HCT116 (cell line): ENCODE data around the gene ANKEF1. TPM values are rescaled to one million over a fixed set of nuclear protein-coding genes. Genes with fewer than 3 reads are reported as not detected.
A peak's percentile ranks its signal among the peaks of the same experiment; 100 is the strongest.

ENCODE experiments used
- ATAC-seq: fragments of 200-7000 bp; cut with Tn5 transposase; 2 replicates; pipeline ENCODE4 v1.9.1; 2020; ENCODE audit warnings: mild to moderate bottlenecking, moderate library complexity
- BruUV-seq: library from RNA; stranded (reverse); fragments of 400-500 nt; replicated peaks from 2 replicates; lab custom pipeline; 2021; lab: Mats Ljungman, UMichigan
- CTCF ChIA-PET: fragments of 300-600 bp; sonication (Branson Sonifier 250); formaldehyde crosslinking; loops from one replicate; lab custom pipeline; 2021; ENCODE audit warnings: antibody characterized with exemption; lab: Charles Lee
- POLR2A ChIA-PET: fragments of 300-600, 350-600 bp; sonication (Branson Sonifier 250); formaldehyde crosslinking; loops from one replicate; lab custom pipeline; 2021; ENCODE audit warnings: antibody characterized with exemption; lab: Charles Lee
- RAD21 ChIA-PET, 2 experiments: fragments of 300-600 bp; sonication (Branson Sonifier 250); formaldehyde crosslinking; loops; one replicate each; lab custom pipeline; 2023; ENCODE audit warnings: low total read pairs in 2 of 2; ENCODE audit not compliant: uncharacterized antibody in 2 of 2, unreplicated experiment in 2 of 2, low non-redundant PET in 1 of 2; lab: Charles Lee
- DNase-seq: peaks from one replicate; pipeline ENCODE4 v3.0.0-alpha.2; 2010; ENCODE audit warnings: low read depth, low spot score
- H2AFZ ChIP-seq: fragments of 200-600 bp; shearing (Covaris generic), sonication (generic); 2 replicates; pipeline ENCODE4 v1.6.1; 2017; ENCODE audit warnings: low read depth, mixed run types, mixed read lengths, antibody characterized with exemption, low read length; ENCODE audit not compliant: poor library complexity, severe bottlenecking
- H3K27ac ChIP-seq: 2 replicates; pipeline ENCODE4 v1.5.1; 2012; ENCODE audit warnings: low read depth, low read length
- H3K27me3 ChIP-seq: fragments of 200-600 bp; sonication (generic); 2 replicates; pipeline ENCODE4 v1.6.1; 2016; ENCODE audit warnings: mixed run types, low read length, mixed read lengths; ENCODE audit not compliant: insufficient read depth
- H3K36me3 ChIP-seq, 2 experiments: fragments of 200-500 bp in 1 of 2; fragments of 200-600 bp in 1 of 2; sonication (Bioruptor generic) in 1 of 2; sonication (generic) in 1 of 2; 2 replicates each; pipeline versions ENCODE4 v1.5.1 to v1.6.1; 2014 to 2016; ENCODE audit warnings: low read length in 2 of 2, inconsistent platforms in 1 of 2, mixed read lengths in 1 of 2, mixed run types in 1 of 2; ENCODE audit not compliant: insufficient read depth in 2 of 2, control insufficient read depth in 1 of 2
- H3K4me1 ChIP-seq, 2 experiments: fragments of 200-600 bp in 1 of 2; sonication (generic) in 1 of 2; 2 replicates each; pipeline versions ENCODE4 v1.5.1 to v1.6.1; 2012 to 2017; ENCODE audit warnings: low read length in 2 of 2, inconsistent platforms in 1 of 2, mild to moderate bottlenecking in 1 of 2, mixed read lengths in 1 of 2, mixed run types in 1 of 2, moderate library complexity in 1 of 2; ENCODE audit not compliant: insufficient read depth in 2 of 2, control insufficient read depth in 1 of 2
- H3K4me2 ChIP-seq: fragments of 200-600 bp; sonication (generic); 2 replicates; pipeline ENCODE4 v1.6.1; 2017; ENCODE audit warnings: mixed run types, low read length, mixed read lengths
- H3K4me3 ChIP-seq, 2 experiments: fragments of 200-600 bp in 1 of 2; sonication (generic) in 1 of 2; replicated peaks in 1 of 2; 2 replicates each; pipeline ENCODE4 v1.5.1; 2011 to 2016; ENCODE audit warnings: low read length in 2 of 2, control low read depth in 1 of 2, low read depth in 1 of 2, mild to moderate bottlenecking in 1 of 2, mixed read lengths in 1 of 2, mixed run types in 1 of 2
- H3K79me2 ChIP-seq: fragments of 200-600 bp; sonication (generic); 2 replicates; pipeline ENCODE4 v1.6.1; 2017; ENCODE audit warnings: mild to moderate bottlenecking, mixed run types, low read length, moderate library complexity, mixed read lengths; ENCODE audit not compliant: insufficient read depth
- H3K9ac ChIP-seq: fragments of 200-600 bp; sonication (generic); 2 replicates; pipeline ENCODE4 v1.6.1; 2016; ENCODE audit warnings: low read length, mixed read lengths
- H3K9me2 ChIP-seq: fragments of 200-600 bp; sonication (generic), shearing (Covaris generic); 2 replicates; pipeline ENCODE4 v1.6.1; 2017; ENCODE audit warnings: mixed run types, mild to moderate bottlenecking, moderate library complexity; ENCODE audit not compliant: insufficient read depth
- H3K9me3 ChIP-seq, 2 experiments: fragments of 200-500 bp in 1 of 2; fragments of 200-600 bp in 1 of 2; sonication (Bioruptor generic) in 1 of 2; sonication (generic) in 1 of 2; 2 replicates each; pipeline ENCODE4 v1.6.1; 2014 to 2017; ENCODE audit warnings: low read length in 2 of 2, mixed read lengths in 2 of 2, inconsistent platforms in 1 of 2, low read depth in 1 of 2, mild to moderate bottlenecking in 1 of 2, mixed run types in 1 of 2, moderate library complexity in 1 of 2; ENCODE audit not compliant: control insufficient read depth in 1 of 2, insufficient read depth in 1 of 2
- H4K20me1 ChIP-seq: fragments of 200-600 bp; sonication (generic), shearing (Covaris generic); 2 replicates; pipeline ENCODE4 v1.6.1; 2017; ENCODE audit warnings: mixed run types, mild to moderate bottlenecking, moderate library complexity; ENCODE audit not compliant: insufficient read depth
- FOSL1 ChIP-seq: IDR thresholded peaks from 2 replicates; pipeline ENCODE4 v1.6.1; 2012; ENCODE audit warnings: low read depth
- RAD21 ChIP-seq: IDR thresholded peaks from 2 replicates; pipeline ENCODE4 v1.6.1; 2012; ENCODE audit warnings: low read depth, mild to moderate bottlenecking
- SIN3A ChIP-seq: IDR thresholded peaks from 2 replicates; pipeline ENCODE4 v1.6.1; 2012; ENCODE audit warnings: low read depth
- SP1 ChIP-seq: IDR thresholded peaks from 2 replicates; pipeline ENCODE4 v1.6.1; 2012; ENCODE audit warnings: low read depth
- TCF7L2 ChIP-seq: IDR thresholded peaks from 2 replicates; pipeline ENCODE4 v1.7.0; 2011; ENCODE audit warnings: borderline replicate concordance, inconsistent platforms; ENCODE audit not compliant: insufficient read depth, insufficient read length; ENCODE audit errors: extremely low read depth
- intact Hi-C: fragments of 100-400 bp; cut with micrococcal nuclease; formaldehyde crosslinking; loops from 2 replicates; pipeline ENCODE4 v1.10.0; 2022
- total RNA-seq: library from RNA; stranded (reverse); gene quantifications from one replicate; pipeline ENCODE4 v1.2.1, GENCODE V29; 2021; ENCODE audit not compliant: unreplicated experiment
- TF ChIP-seq, protein P1 (sequence below), 3 experiments: fragments of 200-600 bp in 1 of 3; sonication (generic) in 1 of 3; IDR thresholded peaks in 2 of 3; conservative IDR thresholded peaks in 1 of 3; 2 replicates each; pipeline ENCODE4 v1.5.1; 2012 to 2017; ENCODE audit warnings: low read depth in 2 of 3, low read length in 2 of 3, antibody characterized with exemption in 1 of 3, borderline replicate concordance in 1 of 3, control low read depth in 1 of 3, mild to moderate bottlenecking in 1 of 3, mixed read lengths in 1 of 3, mixed run types in 1 of 3, moderate library complexity in 1 of 3; ENCODE audit not compliant: insufficient read depth in 1 of 3
- TF ChIP-seq, protein P2 (sequence below): IDR thresholded peaks from 2 replicates; pipeline ENCODE4 v1.6.1; 2012

Gene ANKEF1
- total RNA-seq, 1 experiment from 2014 or later = 15.8 TPM

DNA sequence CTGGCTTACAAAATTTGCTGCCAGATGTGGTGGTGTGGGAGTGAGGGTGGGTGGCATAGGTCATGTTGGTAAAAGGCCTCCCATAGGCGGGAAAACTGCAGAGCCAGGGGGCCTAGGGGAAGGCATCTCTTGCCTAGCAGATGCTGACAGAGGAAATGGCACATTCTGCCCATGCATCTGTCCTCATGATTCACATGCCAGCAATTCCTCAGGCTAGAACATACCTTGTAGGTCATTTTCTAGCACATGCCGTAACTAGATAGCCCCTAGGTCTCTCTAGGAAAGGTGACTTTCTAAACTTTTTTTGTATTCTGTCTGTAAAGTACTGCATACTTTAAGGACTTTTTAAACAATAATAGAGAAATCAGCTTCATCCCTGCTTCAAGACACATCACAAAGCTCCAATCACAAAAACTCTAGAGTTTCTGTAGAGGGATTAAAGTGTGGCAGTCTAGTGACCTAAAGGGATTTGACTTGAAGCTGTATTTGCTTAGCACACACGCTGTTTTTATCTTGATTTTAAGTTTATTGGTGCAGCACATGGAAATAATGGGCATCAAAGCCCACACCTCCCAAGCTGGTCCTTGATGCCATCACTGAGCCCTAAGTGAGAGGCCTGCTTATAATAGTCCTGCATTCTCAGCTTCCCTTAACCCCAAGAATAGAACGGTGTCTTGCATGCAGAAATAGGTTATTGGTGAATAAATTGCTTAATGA lies 55.2 kb downstream of the ANKEF1 start:
- RAD21 ChIA-PET = interaction anchor here (0.7 to 4.2 kb wide), 7 partner anchors 26 to 473 kb away, joined by 3 to 15 read pairs (median 12); no protein-coding TSS in a partner anchor
- peak; percentile 29; the same call in 1 of the 2 replicates for ATAC-seq
- BruUV-seq = no TSS peak
- H3K9ac ChIP-seq = no peak overlapping the region
- H3K27me3 ChIP-seq = no peaks in the 10 kb centered on the region
- no peak for DNase-seq
- H4K20me1 ChIP-seq = no peaks in the 10 kb centered on the region
- POLR2A ChIA-PET = interaction anchor here (1.0 kb wide), 1 partner anchor 56 kb away, joined by 3 read pairs; no protein-coding TSS in a partner anchor
- peaks cover 5 to 13% of the 10 kb centered on the region in 2 experiments; a peak in 3 of 4 replicates for H3K4me1 ChIP-seq
- CTCF ChIA-PET = interaction anchor here (0.6 to 5.4 kb wide), 18 partner anchors 8 to 1453 kb away, joined by 3 to 55 read pairs (median 4); no protein-coding TSS in a partner anchor
- TF ChIP-seq FOSL1 (no peak), TCF7L2 (no peak), SIN3A (no peak), RAD21 (no peak), SP1 (no peak)
- TF ChIP-seq, protein P1, sequence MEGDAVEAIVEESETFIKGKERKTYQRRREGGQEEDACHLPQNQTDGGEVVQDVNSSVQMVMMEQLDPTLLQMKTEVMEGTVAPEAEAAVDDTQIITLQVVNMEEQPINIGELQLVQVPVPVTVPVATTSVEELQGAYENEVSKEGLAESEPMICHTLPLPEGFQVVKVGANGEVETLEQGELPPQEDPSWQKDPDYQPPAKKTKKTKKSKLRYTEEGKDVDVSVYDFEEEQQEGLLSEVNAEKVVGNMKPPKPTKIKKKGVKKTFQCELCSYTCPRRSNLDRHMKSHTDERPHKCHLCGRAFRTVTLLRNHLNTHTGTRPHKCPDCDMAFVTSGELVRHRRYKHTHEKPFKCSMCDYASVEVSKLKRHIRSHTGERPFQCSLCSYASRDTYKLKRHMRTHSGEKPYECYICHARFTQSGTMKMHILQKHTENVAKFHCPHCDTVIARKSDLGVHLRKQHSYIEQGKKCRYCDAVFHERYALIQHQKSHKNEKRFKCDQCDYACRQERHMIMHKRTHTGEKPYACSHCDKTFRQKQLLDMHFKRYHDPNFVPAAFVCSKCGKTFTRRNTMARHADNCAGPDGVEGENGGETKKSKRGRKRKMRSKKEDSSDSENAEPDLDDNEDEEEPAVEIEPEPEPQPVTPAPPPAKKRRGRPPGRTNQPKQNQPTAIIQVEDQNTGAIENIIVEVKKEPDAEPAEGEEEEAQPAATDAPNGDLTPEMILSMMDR (IDR thresholded peaks at IDR 0.05 in 2 of 3, conservative IDR thresholded peaks at IDR 0.05 in 1 of 3; ENCODE audit: borderline replicate concordance in 1 of 3, insufficient read depth in 1 of 3, low read depth in 2 of 3, low read length in 2 of 3) = no peak
- TF ChIP-seq, protein P2, sequence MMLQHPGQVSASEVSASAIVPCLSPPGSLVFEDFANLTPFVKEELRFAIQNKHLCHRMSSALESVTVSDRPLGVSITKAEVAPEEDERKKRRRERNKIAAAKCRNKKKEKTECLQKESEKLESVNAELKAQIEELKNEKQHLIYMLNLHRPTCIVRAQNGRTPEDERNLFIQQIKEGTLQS = no peak
- TF ChIP-seq, all 23 proteins: peak for 0
- Histone ChIP-seq H3K4me2 (no peak overlapping the region), H3K79me2 (no peaks in the 10 kb centered on the region), H3K9me3 (no peaks in the 10 kb centered on the region), H3K9me2 (no peaks in the 10 kb centered on the region), H3K27ac (no peak overlapping the region), H3K4me3 (no peak overlapping the region), H2AFZ (no peak overlapping the region), H3K36me3 (no peaks in the 10 kb centered on the region)
- intact Hi-C loops = loop anchor here (1.0 to 10.0 kb wide), 5 partner anchors 112 to 1455 kb away; no protein-coding TSS in a partner anchor
